ENCODE measurements around the gene ARHGAP15.

Gene ARHGAP15

GRCh38 chr2:143399631-143400069, 270.4 kb downstream of the ARHGAP15 start:
- no peak for DNase-seq (ENCODE audit: low spot score)

- no peak for DNase-seq (ENCODE audit: low spot score)
These were observed 272.6 kb downstream of the ARHGAP15 start for GRCh38 chr2:143401861-143402260.

DNA sequence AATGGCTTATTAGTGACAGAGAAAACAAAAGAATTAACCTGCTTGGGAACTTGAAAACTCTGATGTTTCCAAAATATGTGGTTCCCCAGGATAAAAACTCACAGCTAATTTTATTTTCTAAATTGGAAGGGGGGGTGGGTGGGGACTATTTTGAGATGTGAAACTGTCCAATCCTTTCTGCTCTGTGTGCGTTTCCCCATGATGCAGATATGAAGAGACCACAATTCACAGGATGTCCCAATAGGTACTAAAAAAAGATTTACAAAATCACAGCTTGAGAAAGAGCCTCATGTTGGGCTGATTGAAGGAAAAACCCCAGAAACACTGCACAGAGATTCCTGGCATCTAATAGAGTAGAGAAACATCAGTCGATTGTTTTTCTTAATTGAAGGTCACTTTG, 273.2 kb downstream of the ARHGAP15 start:
- no peak for DNase-seq (ENCODE audit: low spot score)

DNA sequence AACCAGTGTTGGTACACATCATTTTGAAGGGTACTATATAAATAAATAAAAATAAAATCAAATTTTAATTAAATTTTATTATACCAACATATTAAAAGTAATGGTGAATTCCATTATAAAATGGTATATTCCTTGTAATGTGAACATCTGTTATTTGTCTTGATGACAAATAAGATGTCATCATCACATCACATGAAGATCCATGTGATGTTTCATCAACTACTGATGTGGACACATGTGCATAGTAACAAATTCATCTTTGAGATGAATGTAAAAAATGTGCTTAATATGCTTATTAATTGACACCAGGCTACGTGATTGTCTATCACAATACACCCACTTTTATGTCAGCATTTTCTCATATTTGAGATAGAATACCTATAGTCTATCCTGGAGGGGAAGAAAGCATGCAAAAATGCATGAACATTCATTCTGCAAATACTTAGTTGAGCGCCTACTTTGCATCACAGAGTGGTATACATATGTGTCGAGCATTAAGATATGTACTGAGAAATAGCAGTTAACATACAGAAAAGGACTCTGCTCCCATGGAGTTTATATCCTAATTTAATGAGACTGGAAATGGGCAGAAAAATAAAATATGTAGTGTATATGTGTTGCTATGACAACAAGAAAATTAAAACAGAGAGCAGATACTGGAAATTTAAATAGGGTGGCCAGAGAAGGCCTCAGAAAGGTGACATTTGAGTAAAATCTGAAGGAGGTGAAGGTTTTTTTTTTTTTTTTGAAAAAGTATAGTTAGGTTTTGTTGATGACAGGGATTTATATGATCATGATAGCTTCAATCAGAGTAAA, 281.1 kb downstream of the ARHGAP15 start:
- DNase-seq (ENCODE audit: low spot score) = no peak

- no peak for DNase-seq (ENCODE audit: low spot score)
These were observed 286.4 kb downstream of the ARHGAP15 start for GRCh38 chr2:143415571-143415970.

DNA sequence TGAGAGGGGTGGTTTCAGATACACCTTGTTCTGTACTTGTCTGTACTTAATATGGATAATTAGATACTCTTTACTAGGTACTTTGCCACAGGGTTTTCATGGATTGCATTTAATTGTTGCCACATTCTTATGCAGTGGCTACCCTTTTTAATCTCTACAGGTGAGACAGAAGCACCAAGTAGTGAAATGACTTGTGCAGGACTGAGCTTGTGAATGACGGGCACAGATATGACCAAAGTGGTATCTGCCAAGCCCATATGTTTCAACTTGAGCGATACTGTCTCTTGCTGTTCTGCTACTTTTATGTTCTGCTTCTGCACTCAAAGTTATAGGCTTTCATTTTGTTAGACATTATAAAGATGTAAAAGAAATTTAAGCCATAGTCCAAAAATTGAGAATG, 288.2 kb downstream of the ARHGAP15 start:
- DNase-seq (ENCODE audit: low spot score) = no peak

- DNase-seq (ENCODE audit: low spot score) = no peak
These were observed 291.1 kb downstream of the ARHGAP15 start for GRCh38 chr2:143420313-143420712.

DNA sequence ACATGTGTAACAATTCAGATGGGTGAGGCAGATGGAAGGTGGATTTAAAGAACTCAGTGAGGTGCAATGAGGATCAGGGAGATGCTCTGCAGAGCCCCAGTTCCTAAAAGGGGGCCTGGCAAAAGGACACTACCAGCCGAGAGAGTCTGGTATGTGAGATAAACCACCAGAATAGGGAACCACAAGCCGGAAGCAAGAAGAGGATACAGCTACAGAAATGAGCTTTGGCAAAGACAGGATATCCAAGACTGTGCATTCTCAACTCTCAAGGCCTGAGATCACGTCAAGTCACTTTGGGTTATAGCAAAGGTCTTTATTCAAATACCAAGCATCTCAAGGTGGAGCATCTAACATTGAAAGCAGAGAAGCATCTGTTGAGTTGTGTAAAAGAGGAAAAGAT, 293.5 kb downstream of the ARHGAP15 start:
- DNase-seq (ENCODE audit: low spot score) = no peak

- no peak for DNase-seq (ENCODE audit: low spot score)
These were observed 296.7 kb downstream of the ARHGAP15 start for GRCh38 chr2:143425896-143426295.

GRCh38 chr2:143426296-143426695, 297.1 kb downstream of the ARHGAP15 start:
- DNase-seq (ENCODE audit: low spot score) = peak; percentile 27

GRCh38 chr2:143428700-143429099, 299.5 kb downstream of the ARHGAP15 start:
- no peak for DNase-seq (ENCODE audit: low spot score)

DNA sequence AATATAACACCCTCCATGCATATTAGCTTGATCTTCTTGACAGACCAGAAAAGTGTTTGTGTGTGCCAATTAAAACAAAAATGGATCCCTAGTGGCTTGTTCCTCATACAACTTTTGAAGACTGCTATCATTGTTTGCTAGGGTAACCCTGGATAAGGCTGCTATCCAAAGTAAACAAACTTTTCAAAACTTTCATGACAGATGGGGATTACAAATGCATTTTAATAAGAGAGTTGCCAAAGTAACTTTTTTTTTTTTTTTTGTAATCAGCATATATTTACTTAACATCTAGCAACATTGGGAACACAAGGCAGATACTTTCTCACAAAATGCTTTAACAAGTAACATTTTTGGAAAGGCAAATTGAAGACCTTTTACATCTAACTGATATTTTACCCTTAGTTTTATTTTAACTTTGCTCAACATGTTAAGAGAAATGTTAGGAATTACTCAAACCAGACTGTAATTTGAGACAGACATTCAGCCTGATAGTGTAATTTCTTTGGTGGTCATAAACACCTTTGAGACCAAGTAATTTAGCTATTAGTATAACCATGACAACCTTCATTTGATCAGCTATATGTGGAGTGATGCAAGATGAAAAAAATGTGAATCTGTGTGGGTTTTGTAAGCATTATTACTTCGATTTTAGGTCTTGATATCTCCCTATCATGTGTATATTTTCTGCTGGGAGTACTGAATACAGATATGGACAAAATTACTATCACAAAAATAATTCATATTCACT, 300.9 kb downstream of the ARHGAP15 start:
- DNase-seq (ENCODE audit: low spot score) = no peak

- no peak for DNase-seq (ENCODE audit: low spot score)
These were observed 302.1 kb downstream of the ARHGAP15 start for GRCh38 chr2:143431316-143431715.

DNA sequence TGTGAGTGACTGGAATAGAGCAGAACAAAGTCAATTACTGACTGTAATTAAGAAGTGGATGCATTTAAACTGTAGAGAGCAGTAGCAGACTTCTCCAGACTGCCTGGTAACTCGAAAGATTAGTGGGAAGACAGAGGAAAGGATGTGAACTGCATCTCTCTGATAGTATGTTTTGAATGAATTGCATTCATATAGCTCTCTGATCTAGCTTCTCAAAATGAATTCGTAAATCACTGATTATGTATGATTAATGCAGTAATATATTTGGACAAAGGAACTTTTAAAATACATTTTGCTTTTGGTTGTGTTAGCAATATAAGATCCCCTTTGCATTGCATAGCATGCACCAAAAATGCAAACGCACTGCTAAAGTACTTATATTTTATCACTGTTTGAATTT, 304.0 kb downstream of the ARHGAP15 start:
- DNase-seq (ENCODE audit: low spot score) = no peak

DNA sequence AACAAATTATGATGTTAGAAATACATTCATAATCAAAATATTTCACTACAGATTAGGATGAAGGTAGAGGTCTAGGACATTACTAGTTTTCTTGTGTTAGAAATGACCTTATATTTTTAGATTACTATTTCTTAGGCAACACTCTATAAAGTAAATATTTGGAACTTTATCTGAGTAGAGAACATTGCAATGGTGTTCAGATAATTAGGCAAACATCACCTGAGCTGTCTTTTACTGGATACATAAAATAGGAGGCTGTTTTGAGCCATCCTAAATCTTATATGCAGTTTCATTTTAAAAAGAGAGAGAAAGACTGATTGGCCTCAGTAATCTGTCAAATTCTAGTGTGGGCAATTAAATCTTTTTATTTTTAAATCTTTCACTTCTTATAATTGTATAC, 304.6 kb downstream of the ARHGAP15 start:
- no peak for DNase-seq (ENCODE audit: low spot score)

DNA sequence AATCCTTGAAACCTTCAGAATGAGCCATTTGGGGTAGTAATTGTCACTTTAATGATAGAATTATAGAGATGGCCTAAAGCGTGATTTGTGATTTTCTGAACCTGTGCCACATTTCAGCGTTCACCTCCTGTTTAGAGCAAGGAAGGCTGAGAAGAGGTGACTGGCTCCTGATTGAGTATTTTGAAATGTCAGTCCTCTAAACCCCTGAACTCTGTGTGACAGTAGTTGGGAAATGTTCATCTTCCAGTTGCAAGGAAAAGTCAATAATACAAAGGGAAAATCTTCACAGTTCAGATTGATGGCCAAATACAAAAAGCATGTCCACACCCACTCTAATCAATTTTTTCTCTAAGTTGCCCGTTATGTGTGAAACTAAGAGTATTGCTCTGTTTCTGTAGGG, 305.2 kb downstream of the ARHGAP15 start:
- DNase-seq (ENCODE audit: low spot score) = no peak

- DNase-seq (ENCODE audit: low spot score) = no peak
These were observed 305.9 kb downstream of the ARHGAP15 start for GRCh38 chr2:143435131-143435530.

- no peak for DNase-seq (ENCODE audit: low spot score)
These were observed 307.7 kb downstream of the ARHGAP15 start for GRCh38 chr2:143436951-143437350.

- DNase-seq (ENCODE audit: low spot score) = no peak
These were observed 311.3 kb downstream of the ARHGAP15 start for GRCh38 chr2:143440411-143441012.

DNA sequence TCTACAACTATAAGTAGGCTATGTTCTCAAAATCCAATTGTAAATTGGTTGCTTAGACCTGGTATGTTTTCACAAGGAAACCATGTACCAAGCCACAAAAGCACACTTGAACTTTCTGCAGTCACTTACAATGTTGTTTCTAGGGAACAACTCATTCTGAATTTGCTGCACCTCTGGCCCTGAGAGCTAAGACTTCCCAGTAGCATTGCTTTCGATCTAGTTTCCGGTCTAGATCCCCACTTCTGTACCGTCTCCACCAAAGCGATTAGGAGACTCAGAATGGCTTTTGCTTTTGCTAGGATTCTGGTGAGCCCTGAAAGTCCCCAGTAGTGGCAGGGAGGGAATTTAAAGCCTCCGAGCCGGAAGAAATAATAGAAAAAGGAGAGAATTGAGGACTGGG, 313.0 kb downstream of the ARHGAP15 start:
- no peak for DNase-seq (ENCODE audit: low spot score)

- no peak for DNase-seq (ENCODE audit: low spot score)
These were observed 322.5 kb downstream of the ARHGAP15 start for GRCh38 chr2:143451642-143452281.

GRCh38 chr2:143452817-143453451, 323.7 kb downstream of the ARHGAP15 start:
- no peak for DNase-seq (ENCODE audit: low spot score)

Data from hepatic stellate cell (primary cell).